NB4 (cell line): ENCODE data around the gene ASCC3.

Experiments
- MAX ChIP-seq: IDR thresholded peaks from 2 replicates; pipeline ENCODE4 v1.6.1; 2011; ENCODE audit warnings: low read depth, low read length
- MYC ChIP-seq: IDR thresholded peaks from 2 replicates; pipeline ENCODE4 v1.6.1; 2011; ENCODE audit warnings: low read depth, low read length
- POLR2A ChIP-seq: IDR thresholded peaks from 2 replicates; pipeline ENCODE4 v1.6.1; 2011; ENCODE audit warnings: mild to moderate bottlenecking; ENCODE audit not compliant: insufficient read length; ENCODE audit errors: extremely low read depth
- TF ChIP-seq, protein P1 (sequence below): IDR thresholded peaks from one replicate; pipeline ENCODE4 v1.5.1; 2012; ENCODE audit warnings: low read depth, low read length

- TF ChIP-seq, protein P1, sequence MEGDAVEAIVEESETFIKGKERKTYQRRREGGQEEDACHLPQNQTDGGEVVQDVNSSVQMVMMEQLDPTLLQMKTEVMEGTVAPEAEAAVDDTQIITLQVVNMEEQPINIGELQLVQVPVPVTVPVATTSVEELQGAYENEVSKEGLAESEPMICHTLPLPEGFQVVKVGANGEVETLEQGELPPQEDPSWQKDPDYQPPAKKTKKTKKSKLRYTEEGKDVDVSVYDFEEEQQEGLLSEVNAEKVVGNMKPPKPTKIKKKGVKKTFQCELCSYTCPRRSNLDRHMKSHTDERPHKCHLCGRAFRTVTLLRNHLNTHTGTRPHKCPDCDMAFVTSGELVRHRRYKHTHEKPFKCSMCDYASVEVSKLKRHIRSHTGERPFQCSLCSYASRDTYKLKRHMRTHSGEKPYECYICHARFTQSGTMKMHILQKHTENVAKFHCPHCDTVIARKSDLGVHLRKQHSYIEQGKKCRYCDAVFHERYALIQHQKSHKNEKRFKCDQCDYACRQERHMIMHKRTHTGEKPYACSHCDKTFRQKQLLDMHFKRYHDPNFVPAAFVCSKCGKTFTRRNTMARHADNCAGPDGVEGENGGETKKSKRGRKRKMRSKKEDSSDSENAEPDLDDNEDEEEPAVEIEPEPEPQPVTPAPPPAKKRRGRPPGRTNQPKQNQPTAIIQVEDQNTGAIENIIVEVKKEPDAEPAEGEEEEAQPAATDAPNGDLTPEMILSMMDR, result no peak
- TF ChIP-seq POLR2A (no peak), MAX (no peak), MYC (no peak)
Measured at GRCh38 chr6:100459592-100460184, 421.4 kb downstream of the ASCC3 start.
